HG03520 (cell line): ENCODE results near the gene CYP4F2.
"Not testable (repeated sequence)": the region's sequence is repeated elsewhere in the genome, so short reads cannot be mapped to it uniquely, and the experiment has no call there.

Experiments used
- ATAC-seq: cut with Tn5 transposase; IDR thresholded peaks from one replicate; pipeline ENCODE4 v1.9.1; 2021; ENCODE audit warnings: mild to moderate bottlenecking, moderate library complexity; ENCODE audit not compliant: unreplicated experiment

CYP4F2 gene

GRCh38 chr19:15900504-15900903, 2.6 kb upstream of the CYP4F2 start:
- no peak for ATAC-seq

GRCh38 chr19:15900032-15900431, 2.2 kb upstream of the CYP4F2 start:
- ATAC-seq = not testable (repeated sequence)

DNA sequence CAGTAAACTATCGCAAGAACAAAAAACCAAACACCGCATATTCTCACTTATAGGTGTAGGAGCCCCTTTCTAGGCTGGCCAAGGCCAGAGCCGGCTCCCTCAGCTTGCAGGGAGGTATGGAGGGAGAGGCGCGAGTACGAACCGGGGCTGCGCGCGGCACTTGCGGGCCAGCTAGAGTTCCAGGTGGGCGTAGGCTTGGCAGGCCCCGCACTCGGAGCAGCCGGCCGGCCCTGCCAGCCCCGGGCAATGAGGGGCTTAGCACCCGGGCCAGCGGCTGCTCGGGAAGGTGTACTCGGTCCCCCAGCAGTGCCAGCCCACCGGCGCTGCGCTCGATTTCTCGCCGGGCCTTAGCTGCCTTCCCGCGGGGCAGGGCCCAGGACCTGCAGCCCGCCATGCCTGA, 1.7 kb upstream of the CYP4F2 start:
- ATAC-seq = not testable (repeated sequence)

GRCh38 chr19:15897026-15897737, 692 bp downstream of the CYP4F2 start:
- ATAC-seq = no peak

DNA sequence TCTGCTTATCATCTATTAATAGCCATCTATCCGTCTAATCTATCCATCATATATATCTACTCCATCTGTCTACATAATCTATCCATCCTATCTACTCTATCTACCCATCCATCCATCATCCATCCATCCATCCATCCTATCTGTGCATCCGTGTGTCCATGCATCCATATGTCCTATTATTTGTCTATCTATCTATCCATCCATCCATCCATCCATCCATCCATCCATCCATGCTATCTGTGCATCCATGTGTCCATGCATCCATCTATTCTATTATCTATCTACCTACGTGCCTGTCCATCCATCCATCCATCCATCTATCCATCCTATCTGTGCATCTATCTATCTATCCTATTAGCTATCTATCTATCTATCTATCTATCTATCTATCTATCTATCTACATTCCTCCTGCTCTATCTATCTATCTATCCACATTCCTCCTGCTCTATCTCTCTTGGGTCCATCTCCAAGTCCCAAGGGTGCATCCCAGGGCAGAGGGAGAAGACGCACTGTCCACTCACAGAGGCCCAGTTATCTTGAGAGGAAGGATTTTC, 1.9 kb downstream of the CYP4F2 start:
- ATAC-seq = no peak

- no peak for ATAC-seq
Observed at GRCh38 chr19:15894359-15894758, 3.5 kb downstream of the CYP4F2 start.

GRCh38 chr19:15893477-15893876, 4.4 kb downstream of the CYP4F2 start:
- no peak for ATAC-seq

DNA sequence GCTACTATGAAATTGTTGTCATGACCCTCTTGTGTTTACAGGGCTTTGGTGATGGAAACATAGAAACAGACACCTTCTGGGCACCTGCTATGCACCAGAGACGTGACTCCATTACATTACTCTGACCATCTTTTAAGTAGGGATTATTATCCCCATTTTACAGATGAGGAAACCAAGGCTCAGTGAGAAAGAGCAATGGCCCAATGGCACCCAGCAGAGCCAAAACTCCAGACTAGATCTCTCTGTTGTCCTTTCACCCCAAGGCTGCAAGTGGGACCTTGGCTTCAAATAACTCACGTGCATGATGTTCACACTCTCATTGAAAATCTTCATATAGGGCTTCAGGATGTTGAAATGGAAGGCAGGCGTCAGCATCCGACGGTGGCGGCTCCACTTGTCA, 5.9 kb downstream of the CYP4F2 start:
- ATAC-seq = no peak

GRCh38 chr19:15891434-15891833, 6.4 kb downstream of the CYP4F2 start:
- no peak for ATAC-seq

- not testable (repeated sequence) for ATAC-seq
Observed at GRCh38 chr19:15889339-15889738, 8.5 kb downstream of the CYP4F2 start.

DNA sequence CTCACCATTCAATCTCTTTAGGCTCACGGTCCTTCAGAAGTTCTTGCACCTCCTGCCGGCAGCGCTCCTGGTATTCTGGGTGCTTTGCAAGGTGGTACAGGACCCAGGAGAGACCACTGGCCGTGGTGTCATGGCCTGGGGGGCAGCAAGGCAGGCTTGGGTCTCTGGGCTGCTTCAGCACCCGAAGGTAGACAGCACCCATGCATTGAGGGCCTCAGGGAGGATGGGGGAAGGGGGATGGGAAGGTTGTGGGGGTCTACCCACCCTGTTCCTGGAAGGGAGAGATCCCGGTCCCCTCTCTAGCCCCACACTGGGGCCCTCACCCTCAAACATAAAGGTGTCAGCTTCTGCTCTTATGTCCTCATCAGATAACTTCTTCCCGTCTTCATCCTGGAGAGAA, 12.0 kb downstream of the CYP4F2 start:
- no peak for ATAC-seq

- ATAC-seq = no peak
Observed at GRCh38 chr19:15885167-15885566, 12.7 kb downstream of the CYP4F2 start.

DNA sequence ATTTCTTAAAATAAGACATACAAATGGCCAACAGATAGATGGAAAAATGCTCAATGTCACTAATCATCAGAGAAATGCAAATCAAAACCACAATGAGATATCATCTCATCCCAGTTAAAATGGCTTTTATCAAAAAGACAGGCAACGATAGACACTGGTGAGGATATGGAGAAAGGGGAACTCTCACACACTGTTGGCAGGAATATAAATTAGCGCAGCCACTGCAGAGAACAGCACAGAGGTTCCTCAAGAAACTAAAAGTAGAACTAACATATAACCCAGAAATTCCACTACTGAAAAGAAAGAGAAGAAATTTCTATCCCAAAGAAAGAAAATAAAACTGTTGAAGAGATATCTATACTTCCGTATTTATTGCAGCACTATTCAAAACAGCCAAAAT, 14.5 kb downstream of the CYP4F2 start:
- ATAC-seq = not testable (repeated sequence)

GRCh38 chr19:15874821-15875474, 22.9 kb downstream of the CYP4F2 start:
- ATAC-seq = no peak

- ATAC-seq = not testable (repeated sequence)
Observed at GRCh38 chr19:15873771-15874170, 24.1 kb downstream of the CYP4F2 start.

- ATAC-seq = no peak
Observed at GRCh38 chr19:15871570-15871969, 26.3 kb downstream of the CYP4F2 start.

- ATAC-seq = no peak
Observed at GRCh38 chr19:15869873-15870272, 28.0 kb downstream of the CYP4F2 start.

DNA sequence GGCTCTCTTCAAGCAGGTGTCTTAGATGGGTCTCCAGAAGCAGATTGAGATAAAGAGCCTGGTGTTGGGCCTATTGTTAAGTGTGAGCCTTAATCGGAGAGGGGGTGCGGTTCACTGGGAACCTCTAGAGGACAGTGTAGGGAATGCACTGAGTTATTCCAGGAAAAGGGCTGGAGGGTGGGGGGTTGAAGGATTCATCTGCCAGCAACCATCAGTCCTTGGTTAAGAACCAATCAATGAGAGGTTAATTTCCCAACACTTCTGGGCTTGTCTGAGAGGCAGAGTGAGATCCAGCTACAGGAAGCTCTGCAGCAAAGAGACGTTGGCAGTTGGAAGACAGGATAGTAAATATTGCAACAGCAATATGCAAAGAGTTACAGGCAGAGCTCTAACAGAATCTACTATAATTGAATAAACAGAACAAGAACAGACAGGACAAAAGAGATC, 28.7 kb downstream of the CYP4F2 start:
- no peak for ATAC-seq

GRCh38 chr19:15866636-15867035, 31.2 kb downstream of the CYP4F2 start:
- ATAC-seq = no peak

GRCh38 chr19:15864824-15865223, 33.0 kb downstream of the CYP4F2 start:
- no peak for ATAC-seq

- no peak for ATAC-seq
Observed at GRCh38 chr19:15863272-15863671, 34.6 kb downstream of the CYP4F2 start.

- ATAC-seq = no peak
Observed at GRCh38 chr19:15862444-15862843, 35.4 kb downstream of the CYP4F2 start.
